ENCODE measurements around the gene ITGA8.
"Not testable (repeated sequence)": the region's sequence is repeated elsewhere in the genome, so short reads cannot be mapped to it uniquely, and the experiment has no call there.

Gene ITGA8

DNA sequence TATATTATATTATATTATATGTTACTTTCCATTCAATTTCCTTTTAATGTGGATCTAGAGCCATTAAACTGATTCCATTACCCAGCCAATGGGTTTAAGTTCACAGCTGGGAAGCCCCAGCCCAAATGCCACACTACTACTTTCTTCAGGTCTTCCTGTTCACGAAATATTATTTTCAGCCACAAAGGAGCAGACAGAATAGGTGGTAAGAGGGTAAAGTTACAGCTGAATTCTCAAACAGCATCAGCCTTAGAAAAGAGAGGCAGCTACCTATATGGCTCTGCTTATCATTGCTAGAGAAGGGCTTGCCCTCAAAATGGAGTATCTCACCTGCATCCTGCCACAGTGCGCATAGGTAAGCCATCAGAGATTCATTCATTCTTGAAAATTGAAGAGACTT lies 128.3 kb downstream of the ITGA8 start:
- TF ChIP-seq GATA1 (IDR thresholded peaks at IDR 0.05; ENCODE audit: low read depth, low read length) (no peak), POLR2A (IDR thresholded peaks at IDR 0.05; ENCODE audit: low read length) (no peak)

GRCh38 chr10:15588635-15589508 lies 130.8 kb downstream of the ITGA8 start:
- TF ChIP-seq GATA1 (IDR thresholded peaks at IDR 0.05; ENCODE audit: low read depth, low read length) (no peak), POLR2A (IDR thresholded peaks at IDR 0.05; ENCODE audit: low read length) (no peak)
- DNase-seq: no peak

More for the DNA sequence above, 128.3 kb downstream of the ITGA8 start:
- DNase-seq: no peak

DNA sequence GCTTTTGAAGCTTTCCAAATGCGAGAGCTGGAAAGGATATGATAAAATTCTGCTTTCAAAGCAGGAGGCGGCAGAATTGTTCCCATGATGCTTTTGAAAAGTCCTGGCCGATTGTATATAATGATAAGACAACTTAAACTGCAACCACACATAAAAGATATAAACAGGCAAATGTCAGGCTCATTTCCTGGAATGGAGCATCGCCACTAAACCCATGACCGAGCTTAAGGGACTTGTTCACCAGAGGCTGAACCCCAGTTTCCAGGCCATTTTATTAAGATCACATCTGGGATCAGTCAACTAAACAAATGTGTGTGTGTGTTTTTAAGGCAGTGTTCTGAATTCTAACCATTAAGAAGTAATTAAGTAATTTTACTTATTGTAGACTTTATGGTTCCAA lies 131.6 kb downstream of the ITGA8 start:
- TF ChIP-seq POLR2A (IDR thresholded peaks at IDR 0.05; ENCODE audit: low read length) (no peak), GATA1 (IDR thresholded peaks at IDR 0.05; ENCODE audit: low read depth, low read length) (no peak)
- no peak for DNase-seq

DNA sequence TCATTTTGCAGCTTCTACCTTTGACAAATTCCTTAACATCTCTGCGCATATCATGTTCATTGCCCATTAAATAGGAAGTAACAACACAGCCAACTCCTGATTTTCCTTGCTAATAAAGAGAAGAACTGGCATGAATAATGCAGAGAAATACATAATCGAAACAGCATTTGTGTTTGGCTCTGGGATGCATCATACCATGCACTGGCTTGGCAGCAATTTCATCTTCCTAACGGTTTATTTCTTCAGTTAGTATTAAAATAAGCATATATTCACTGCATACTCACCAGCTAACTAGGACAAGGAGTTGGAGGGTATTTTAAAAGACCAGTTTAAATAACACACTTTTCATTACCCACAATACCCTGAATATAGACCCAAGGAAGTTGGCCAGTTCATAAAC lies 132.5 kb downstream of the ITGA8 start:
- no peak for DNase-seq
- no peak for TF ChIP-seq GATA1 (IDR thresholded peaks at IDR 0.05; ENCODE audit: low read depth, low read length)
- TF ChIP-seq POLR2A (IDR thresholded peaks at IDR 0.05; ENCODE audit: low read length): no peak

DNA sequence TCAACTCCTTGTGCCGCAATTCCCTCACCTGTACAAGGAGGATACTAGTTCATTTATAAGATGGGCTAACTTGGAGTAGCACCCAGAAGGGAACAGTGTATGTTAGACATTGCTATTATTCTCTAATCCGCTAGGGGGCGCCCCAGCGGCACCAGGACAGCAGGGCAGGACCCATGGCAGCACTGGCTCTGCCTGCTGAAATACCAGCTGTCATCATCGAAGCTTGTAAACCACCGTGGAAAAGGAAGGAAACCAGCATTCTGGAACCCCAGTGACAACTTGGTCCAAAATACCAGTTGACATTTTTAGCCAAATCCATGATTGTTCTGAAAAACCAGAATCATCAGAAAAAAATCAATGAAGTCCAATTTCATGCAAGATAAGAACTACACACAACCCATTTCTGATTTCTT lies 134.4 kb downstream of the ITGA8 start:
- TF ChIP-seq GATA1 (IDR thresholded peaks at IDR 0.05; ENCODE audit: low read depth, low read length) (no peak), POLR2A (IDR thresholded peaks at IDR 0.05; ENCODE audit: low read length) (no peak)
- peak; percentile 58 to 74 for DNase-seq

DNA sequence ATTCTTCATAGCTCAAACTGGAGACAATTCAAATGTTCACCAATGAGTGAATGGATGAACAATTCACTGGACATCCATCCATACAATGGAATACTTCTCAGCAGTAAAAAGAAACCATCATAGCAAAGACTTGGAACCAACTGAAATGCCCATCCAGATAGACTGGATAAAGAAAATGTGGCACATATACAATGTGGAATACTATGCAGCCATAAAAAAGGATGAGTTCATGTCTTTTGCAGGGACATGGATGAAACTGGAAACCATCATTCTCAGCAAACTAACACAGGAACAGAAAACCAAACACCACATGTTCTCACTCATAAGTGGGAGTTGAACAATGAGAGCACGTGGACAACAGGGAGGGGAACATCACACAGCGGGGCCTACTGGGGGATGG lies 136.8 kb downstream of the ITGA8 start:
- DNase-seq: not testable (repeated sequence)

- no peak for TF ChIP-seq POLR2A (IDR thresholded peaks at IDR 0.05; ENCODE audit: low read length)
- TF ChIP-seq GATA1 (IDR thresholded peaks at IDR 0.05; ENCODE audit: low read depth, low read length): no peak
- no peak for DNase-seq
Observed at GRCh38 chr10:15579605-15580004, 140.1 kb downstream of the ITGA8 start.

DNA sequence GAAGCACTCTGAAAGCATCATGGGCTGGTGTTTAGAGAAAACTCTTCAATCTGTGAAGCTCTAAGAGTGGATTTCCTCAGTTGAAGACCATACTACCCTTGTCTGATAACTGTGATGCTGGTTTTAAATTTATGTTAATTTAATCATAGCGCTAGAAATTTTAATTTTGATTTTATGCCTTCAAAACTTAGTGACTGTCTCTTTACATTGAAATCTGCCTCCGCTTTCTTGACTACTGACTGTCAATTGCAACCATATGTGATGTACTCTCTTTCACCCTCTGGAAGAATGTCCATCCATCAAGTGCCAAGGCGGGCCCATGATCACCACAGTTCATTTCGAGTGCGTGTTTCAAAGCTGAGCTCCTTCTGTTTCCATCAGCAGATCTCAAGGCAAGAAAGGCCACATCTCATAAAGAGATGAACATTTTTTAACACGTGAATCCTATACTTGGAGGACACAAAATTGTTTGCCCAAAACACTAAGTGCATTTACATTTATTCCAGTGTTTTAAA lies 147.1 kb downstream of the ITGA8 start:
- DNase-seq: no peak
- TF ChIP-seq GATA1 (IDR thresholded peaks at IDR 0.05; ENCODE audit: low read depth, low read length): no peak
- no peak for TF ChIP-seq POLR2A (IDR thresholded peaks at IDR 0.05; ENCODE audit: low read length)

DNA sequence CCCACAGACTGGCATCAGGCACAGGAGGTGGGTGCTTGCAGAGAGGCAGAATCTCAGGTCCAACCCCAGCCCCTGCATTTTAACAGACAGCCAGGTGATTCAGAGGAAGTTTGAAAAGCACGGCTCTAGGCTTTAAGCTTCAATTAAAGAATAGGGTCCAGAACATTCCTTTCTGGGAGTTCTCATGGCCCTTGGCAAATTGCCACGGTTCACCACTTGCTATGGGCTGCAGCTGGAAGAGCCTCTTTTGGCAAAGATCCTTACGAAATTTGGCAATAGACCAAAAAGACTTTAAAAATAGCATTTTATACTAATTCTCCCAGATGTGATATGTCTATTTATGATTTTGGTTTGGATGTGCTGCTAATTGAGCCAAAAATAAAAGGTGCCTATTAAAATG lies 148.1 kb downstream of the ITGA8 start:
- TF ChIP-seq POLR2A (IDR thresholded peaks at IDR 0.05; ENCODE audit: low read length) (no peak), GATA1 (IDR thresholded peaks at IDR 0.05; ENCODE audit: low read depth, low read length) (no peak)
- peak in 1 of 2 experiments; percentile 10 for DNase-seq

- no peak for DNase-seq
- TF ChIP-seq POLR2A (IDR thresholded peaks at IDR 0.05; ENCODE audit: low read length) (no peak), GATA1 (IDR thresholded peaks at IDR 0.05; ENCODE audit: low read depth, low read length) (no peak)
Observed at GRCh38 chr10:15570738-15571339, 148.9 kb downstream of the ITGA8 start.

GRCh38 chr10:15567952-15568351 lies 151.8 kb downstream of the ITGA8 start:
- TF ChIP-seq POLR2A (IDR thresholded peaks at IDR 0.05; ENCODE audit: low read length) (no peak), GATA1 (IDR thresholded peaks at IDR 0.05; ENCODE audit: low read depth, low read length) (no peak)

GRCh38 chr10:15563246-15563645 lies 156.5 kb downstream of the ITGA8 start:
- no peak for DNase-seq
- TF ChIP-seq GATA1 (IDR thresholded peaks at IDR 0.05; ENCODE audit: low read depth, low read length): no peak
- TF ChIP-seq POLR2A (IDR thresholded peaks at IDR 0.05; ENCODE audit: low read length): no peak

More at GRCh38 chr10:15567952-15568351, 151.8 kb downstream of the ITGA8 start:
- DNase-seq: no peak

GRCh38 chr10:15562578-15562977 lies 157.1 kb downstream of the ITGA8 start:
- DNase-seq: no peak
- no peak for TF ChIP-seq GATA1 (IDR thresholded peaks at IDR 0.05; ENCODE audit: low read depth, low read length)
- no peak for TF ChIP-seq POLR2A (IDR thresholded peaks at IDR 0.05; ENCODE audit: low read length)

DNA sequence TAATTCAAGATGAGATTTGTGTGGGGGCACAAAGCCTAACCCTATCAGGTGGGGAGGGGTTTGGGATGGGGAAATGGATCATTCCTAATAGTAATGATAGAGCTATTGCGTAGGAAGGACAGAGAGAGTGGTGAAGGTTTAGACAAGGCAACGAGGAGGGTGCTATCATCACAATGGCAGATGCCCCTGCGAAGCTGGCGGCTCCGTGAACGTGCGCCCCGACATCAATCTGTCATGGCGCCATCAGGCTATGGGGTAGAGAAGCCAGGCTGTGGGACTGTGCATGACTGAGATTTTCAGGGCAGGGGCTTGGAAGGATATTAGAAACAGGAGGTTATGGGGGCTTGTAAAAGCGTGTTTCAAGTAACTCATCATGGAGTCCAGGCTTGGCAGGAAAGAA lies 157.6 kb downstream of the ITGA8 start:
- no peak for DNase-seq
- no peak for TF ChIP-seq POLR2A (IDR thresholded peaks at IDR 0.05; ENCODE audit: low read length)
- no peak for TF ChIP-seq GATA1 (IDR thresholded peaks at IDR 0.05; ENCODE audit: low read depth, low read length)

GRCh38 chr10:15558136-15558535 lies 161.6 kb downstream of the ITGA8 start:
- DNase-seq: no peak
- no peak for TF ChIP-seq POLR2A (IDR thresholded peaks at IDR 0.05; ENCODE audit: low read length)
- no peak for TF ChIP-seq GATA1 (IDR thresholded peaks at IDR 0.05; ENCODE audit: low read depth, low read length)

- DNase-seq: peak; percentile 7 to 30
Observed at GRCh38 chr10:15557168-15557567, 162.6 kb downstream of the ITGA8 start.

Measured in erythroblast (primary cell).